ENCODE measurements around the gene HDAC4.

HDAC4 gene

GRCh38 chr2:239439754-239440315 lies 39.0 kb upstream of the HDAC4 start:
- H3K27me3 ChIP-seq (ENCODE audit: control insufficient read depth, insufficient read depth, low read length): no peaks in the 10 kb centered on the region
- H3K9me3 ChIP-seq (ENCODE audit: control insufficient read depth, insufficient read depth, low read length): no peaks in the 10 kb centered on the region
- 0 out of 2 replicates have a peak, but pooled peaks cover 3% of the 10 kb centered on the region for H3K4me1 ChIP-seq (ENCODE audit: control insufficient read depth, insufficient read depth, low read length)
- no peak for DNase-seq (ENCODE audit: low read depth, low spot score)
- WGBS (ENCODE audit: insufficient coverage, insufficient read length): no CpG with 5 or more reads among the region's 11 CpGs
- H3K27ac ChIP-seq (ENCODE audit: low read length): no peak overlapping the region
- H3K4me3 ChIP-seq (ENCODE audit: low read length): no peak overlapping the region
- H3K36me3 ChIP-seq (ENCODE audit: control insufficient read depth, insufficient read depth, low read length): no peaks in the 10 kb centered on the region

GRCh38 chr2:239438995-239439753 lies 38.4 kb upstream of the HDAC4 start:
- no peaks in the 10 kb centered on the region for H3K9me3 ChIP-seq (ENCODE audit: control insufficient read depth, insufficient read depth, low read length)
- H3K4me3 ChIP-seq (ENCODE audit: low read length): no peak overlapping the region
- no peak for DNase-seq (ENCODE audit: low read depth, low spot score)
- 0 out of 2 replicates have a peak, but pooled peaks cover 3% of the 10 kb centered on the region for H3K4me1 ChIP-seq (ENCODE audit: control insufficient read depth, insufficient read depth, low read length)
- no CpG with 5 or more reads among the region's 21 CpGs for WGBS (ENCODE audit: insufficient coverage, insufficient read length)
- no peaks in the 10 kb centered on the region for H3K27me3 ChIP-seq (ENCODE audit: control insufficient read depth, insufficient read depth, low read length)
- no peak overlapping the region for H3K27ac ChIP-seq (ENCODE audit: low read length)
- H3K36me3 ChIP-seq (ENCODE audit: control insufficient read depth, insufficient read depth, low read length): no peaks in the 10 kb centered on the region

DNA sequence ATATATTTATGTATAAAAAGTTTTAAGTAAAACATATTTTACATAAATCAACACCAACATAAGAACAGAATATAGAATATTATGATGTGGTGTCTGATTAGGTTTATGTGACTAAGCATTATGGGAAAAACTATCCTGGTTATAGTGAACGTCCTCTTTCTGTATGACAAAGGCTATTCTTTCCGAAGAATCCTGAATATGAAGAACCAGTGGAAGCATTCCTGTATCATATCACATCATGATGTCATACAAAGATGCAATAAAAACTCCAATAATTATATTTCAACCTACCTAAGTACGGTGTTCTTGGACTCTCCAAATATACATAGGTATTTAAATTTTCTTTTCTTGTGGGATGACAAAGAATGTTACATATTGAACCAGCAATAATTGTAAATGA lies 37.5 kb upstream of the HDAC4 start:
- no peaks in the 10 kb centered on the region for H3K36me3 ChIP-seq (ENCODE audit: control insufficient read depth, insufficient read depth, low read length)
- no peaks in the 10 kb centered on the region for H3K27me3 ChIP-seq (ENCODE audit: control insufficient read depth, insufficient read depth, low read length)
- 0 out of 2 replicates have a peak, but pooled peaks cover 3% of the 10 kb centered on the region for H3K4me1 ChIP-seq (ENCODE audit: control insufficient read depth, insufficient read depth, low read length)
- DNase-seq (ENCODE audit: low read depth, low spot score): no peak
- H3K4me3 ChIP-seq (ENCODE audit: low read length): no peak overlapping the region
- no peak overlapping the region for H3K27ac ChIP-seq (ENCODE audit: low read length)
- H3K9me3 ChIP-seq (ENCODE audit: control insufficient read depth, insufficient read depth, low read length): no peaks in the 10 kb centered on the region
- WGBS (ENCODE audit: insufficient coverage, insufficient read length): no CpG with 5 or more reads among the region's 3 CpGs

DNA sequence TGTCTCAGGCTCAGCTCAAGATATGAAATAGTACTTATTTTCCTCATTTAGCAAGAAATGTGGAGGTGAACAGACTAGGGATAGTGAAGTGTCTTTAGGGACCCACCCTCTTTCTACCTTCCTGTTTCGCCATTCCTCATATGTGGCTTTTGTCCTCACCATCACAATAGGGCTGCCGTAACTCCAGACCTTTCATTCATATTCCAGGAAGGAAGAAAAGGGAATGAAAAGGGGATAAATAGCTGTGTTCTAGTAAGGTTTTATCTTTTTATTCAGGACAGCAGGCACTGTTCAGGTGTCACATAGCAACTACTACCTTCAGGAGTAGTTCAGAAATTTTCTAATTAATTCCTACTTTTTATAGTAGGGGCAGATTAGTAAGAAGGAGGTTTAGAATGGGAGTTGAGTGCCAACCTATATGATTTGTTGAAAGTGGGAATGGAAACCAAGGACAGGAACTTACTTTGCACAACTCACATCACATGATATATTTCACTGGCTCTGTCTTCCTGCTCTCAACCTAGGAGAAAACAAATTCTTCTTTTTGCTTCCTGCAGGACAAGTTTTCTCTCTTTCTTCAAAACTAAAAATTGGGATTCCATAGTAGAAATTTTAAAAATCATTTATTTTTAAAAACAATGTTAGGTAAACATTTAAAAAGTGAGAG lies 36.0 kb upstream of the HDAC4 start:
- Histone ChIP-seq H3K4me1 (ENCODE audit: control insufficient read depth, insufficient read depth, low read length) (0 out of 2 replicates have a peak, but pooled peaks cover 3% of the 10 kb centered on the region), H3K36me3 (ENCODE audit: control insufficient read depth, insufficient read depth, low read length) (no peaks in the 10 kb centered on the region), H3K27me3 (ENCODE audit: control insufficient read depth, insufficient read depth, low read length) (no peaks in the 10 kb centered on the region), H3K27ac (ENCODE audit: low read length) (no peak overlapping the region), H3K9me3 (ENCODE audit: control insufficient read depth, insufficient read depth, low read length) (no peaks in the 10 kb centered on the region), H3K4me3 (ENCODE audit: low read length) (no peak overlapping the region)
- DNase-seq (ENCODE audit: low read depth, low spot score): no peak
- no CpG with 5 or more reads among the region's 2 CpGs for WGBS (ENCODE audit: insufficient coverage, insufficient read length)

DNA sequence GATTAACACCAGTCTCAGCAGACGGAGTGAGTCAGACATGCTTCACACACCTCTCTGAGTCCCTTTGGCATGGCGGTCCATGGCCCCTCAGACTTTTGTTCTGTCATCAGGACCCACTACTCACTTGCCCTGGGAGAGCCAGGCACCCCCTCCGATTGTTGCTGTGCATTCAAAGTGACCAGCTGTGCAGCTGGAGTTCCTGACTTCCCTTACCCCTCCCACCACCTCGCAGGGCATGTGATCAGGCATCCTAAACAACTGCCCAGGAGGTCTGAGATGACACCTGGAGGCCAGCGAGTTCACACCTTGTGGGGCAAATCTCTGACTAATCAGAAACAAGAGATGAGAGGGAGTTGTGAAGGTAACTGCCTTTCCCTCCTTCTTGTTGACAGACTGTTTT lies 35.3 kb upstream of the HDAC4 start:
- Histone ChIP-seq H3K36me3 (ENCODE audit: control insufficient read depth, insufficient read depth, low read length) (no peaks in the 10 kb centered on the region), H3K27me3 (ENCODE audit: control insufficient read depth, insufficient read depth, low read length) (no peaks in the 10 kb centered on the region), H3K4me3 (ENCODE audit: low read length) (no peak overlapping the region), H3K27ac (ENCODE audit: low read length) (no peak overlapping the region), H3K9me3 (ENCODE audit: control insufficient read depth, insufficient read depth, low read length) (no peaks in the 10 kb centered on the region), H3K4me1 (ENCODE audit: control insufficient read depth, insufficient read depth, low read length) (0 out of 2 replicates have a peak, but pooled peaks cover 3% of the 10 kb centered on the region)
- DNase-seq (ENCODE audit: low read depth, low spot score): no peak
- WGBS (ENCODE audit: insufficient coverage, insufficient read length): no CpG with 5 or more reads among the region's 5 CpGs

DNA sequence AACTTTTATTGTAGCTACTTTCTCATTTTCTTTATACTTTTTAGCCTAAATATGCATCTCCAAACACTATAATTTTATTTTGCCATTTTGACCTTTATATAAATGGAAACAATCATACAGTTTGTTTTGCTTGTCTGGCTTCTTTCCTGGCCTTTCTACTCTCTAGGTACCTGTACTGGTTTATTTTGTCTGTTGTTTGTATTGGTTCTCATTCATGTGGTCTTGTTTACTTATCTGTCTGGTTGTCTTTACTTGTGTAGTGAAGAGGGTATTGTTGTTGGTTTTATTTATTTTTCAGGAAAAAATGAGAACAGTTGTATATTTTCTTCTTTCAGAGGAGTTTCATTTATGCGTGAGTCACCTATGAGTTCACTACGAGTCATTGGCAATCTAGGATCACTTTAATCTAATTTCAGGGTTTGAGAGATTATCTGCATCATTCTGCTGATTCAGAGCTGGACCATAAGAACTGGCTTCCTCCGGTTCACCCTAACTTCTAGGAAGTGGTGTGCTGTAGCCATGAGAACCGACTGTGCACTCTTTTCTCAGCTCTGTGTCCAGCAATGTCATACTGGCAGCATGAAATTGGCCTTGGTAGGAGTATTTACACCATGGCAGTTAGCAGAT lies 33.1 kb upstream of the HDAC4 start:
- Histone ChIP-seq H3K27me3 (ENCODE audit: control insufficient read depth, insufficient read depth, low read length) (no peaks in the 10 kb centered on the region), H3K9me3 (ENCODE audit: control insufficient read depth, insufficient read depth, low read length) (no peaks in the 10 kb centered on the region), H3K4me1 (ENCODE audit: control insufficient read depth, insufficient read depth, low read length) (no peaks in the 10 kb centered on the region), H3K4me3 (ENCODE audit: low read length) (no peak overlapping the region), H3K27ac (ENCODE audit: low read length) (no peak overlapping the region), H3K36me3 (ENCODE audit: control insufficient read depth, insufficient read depth, low read length) (no peaks in the 10 kb centered on the region)
- no CpG with 5 or more reads among the region's 4 CpGs for WGBS (ENCODE audit: insufficient coverage, insufficient read length)
- DNase-seq (ENCODE audit: low read depth, low spot score): no peak

GRCh38 chr2:239432174-239432573 lies 31.4 kb upstream of the HDAC4 start:
- no peaks in the 10 kb centered on the region for H3K9me3 ChIP-seq (ENCODE audit: control insufficient read depth, insufficient read depth, low read length)
- H3K27ac ChIP-seq (ENCODE audit: low read length): no peak overlapping the region
- WGBS (ENCODE audit: insufficient coverage, insufficient read length): no CpG with 5 or more reads among the region's 1 CpG
- no peak overlapping the region for H3K4me3 ChIP-seq (ENCODE audit: low read length)
- DNase-seq (ENCODE audit: low read depth, low spot score): no peak
- H3K27me3 ChIP-seq (ENCODE audit: control insufficient read depth, insufficient read depth, low read length): no peaks in the 10 kb centered on the region
- no peaks in the 10 kb centered on the region for H3K4me1 ChIP-seq (ENCODE audit: control insufficient read depth, insufficient read depth, low read length)
- H3K36me3 ChIP-seq (ENCODE audit: control insufficient read depth, insufficient read depth, low read length): no peaks in the 10 kb centered on the region

- no peak overlapping the region for H3K27ac ChIP-seq (ENCODE audit: low read length)
- no CpG with 5 or more reads among the region's 5 CpGs for WGBS (ENCODE audit: insufficient coverage, insufficient read length)
- H3K4me3 ChIP-seq (ENCODE audit: low read length): no peak overlapping the region
- H3K36me3 ChIP-seq (ENCODE audit: control insufficient read depth, insufficient read depth, low read length): no peaks in the 10 kb centered on the region
- DNase-seq (ENCODE audit: low read depth, low spot score): no peak
- H3K9me3 ChIP-seq (ENCODE audit: control insufficient read depth, insufficient read depth, low read length): no peaks in the 10 kb centered on the region
- no peaks in the 10 kb centered on the region for H3K27me3 ChIP-seq (ENCODE audit: control insufficient read depth, insufficient read depth, low read length)
- H3K4me1 ChIP-seq (ENCODE audit: control insufficient read depth, insufficient read depth, low read length): no peaks in the 10 kb centered on the region
Observed at GRCh38 chr2:239431536-239431935, 30.7 kb upstream of the HDAC4 start.

- no peak overlapping the region for H3K4me3 ChIP-seq (ENCODE audit: low read length)
- DNase-seq (ENCODE audit: low read depth, low spot score): no peak
Observed at GRCh38 chr2:239429473-239430350, 28.9 kb upstream of the HDAC4 start.

GRCh38 chr2:239425631-239426030 lies 24.8 kb upstream of the HDAC4 start:
- DNase-seq (ENCODE audit: low read depth, low spot score): no peak
- Histone ChIP-seq H3K27ac (ENCODE audit: low read length) (no peak overlapping the region), H3K4me3 (ENCODE audit: low read length) (no peak overlapping the region), H3K36me3 (ENCODE audit: control insufficient read depth, insufficient read depth, low read length) (no peaks in the 10 kb centered on the region), H3K4me1 (ENCODE audit: control insufficient read depth, insufficient read depth, low read length) (no peaks in the 10 kb centered on the region), H3K27me3 (ENCODE audit: control insufficient read depth, insufficient read depth, low read length) (no peaks in the 10 kb centered on the region), H3K9me3 (ENCODE audit: control insufficient read depth, insufficient read depth, low read length) (no peaks in the 10 kb centered on the region)
- WGBS (ENCODE audit: insufficient coverage, insufficient read length): no CpG with 5 or more reads among the region's 10 CpGs

More at GRCh38 chr2:239429473-239430350, 28.9 kb upstream of the HDAC4 start:
- Histone ChIP-seq H3K27ac (ENCODE audit: low read length) (no peak overlapping the region), H3K27me3 (ENCODE audit: control insufficient read depth, insufficient read depth, low read length) (no peaks in the 10 kb centered on the region), H3K9me3 (ENCODE audit: control insufficient read depth, insufficient read depth, low read length) (no peaks in the 10 kb centered on the region), H3K36me3 (ENCODE audit: control insufficient read depth, insufficient read depth, low read length) (no peaks in the 10 kb centered on the region), H3K4me1 (ENCODE audit: control insufficient read depth, insufficient read depth, low read length) (no peaks in the 10 kb centered on the region)
- WGBS (ENCODE audit: insufficient coverage, insufficient read length): no CpG with 5 or more reads among the region's 12 CpGs

Measured in iPS DF 6.9 (cell line).